HL-60 (cell line): ENCODE results near the gene MRTO4.

Source experiments
- CTCF ChIP-seq: IDR thresholded peaks from one replicate; pipeline ENCODE4 v1.5.1; 2011; ENCODE audit warnings: low read length, control low read depth, inconsistent platforms; ENCODE audit not compliant: insufficient read depth
- GABPA ChIP-seq: IDR thresholded peaks from 2 replicates; pipeline ENCODE4 v1.6.1; 2012; ENCODE audit warnings: low read depth
- POLR2AphosphoS5 ChIP-seq: IDR thresholded peaks from 2 replicates; pipeline ENCODE4 v1.6.1; 2012; ENCODE audit warnings: low read depth
- SPI1 ChIP-seq: IDR thresholded peaks from 2 replicates; pipeline ENCODE4 v1.6.1; 2012; ENCODE audit warnings: low read depth, mild to moderate bottlenecking, borderline replicate concordance
- TF ChIP-seq, protein P1 (sequence below): IDR thresholded peaks from 2 replicates; pipeline ENCODE4 v1.6.1; 2012; ENCODE audit warnings: low read depth; ENCODE audit not compliant: insufficient replicate concordance

DNA sequence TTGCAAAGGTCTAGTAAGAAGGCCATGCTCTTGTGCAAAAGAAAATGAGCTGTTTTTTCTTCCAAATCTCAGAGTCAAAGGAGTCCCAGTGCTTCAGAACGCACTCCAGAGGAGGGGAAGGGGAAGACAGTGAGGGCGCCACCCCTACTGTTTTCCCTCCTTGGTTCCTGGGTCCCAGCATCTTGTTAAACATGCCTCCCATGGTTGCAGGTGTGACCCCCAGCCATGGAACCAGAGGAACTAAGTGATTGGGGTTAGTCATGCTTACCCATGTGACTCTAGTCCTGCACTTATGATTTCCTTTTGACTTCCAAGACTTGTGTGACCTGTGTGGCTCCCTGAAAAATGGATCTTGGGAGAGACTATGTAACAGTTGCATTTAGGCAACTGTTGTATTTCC is 43.0 kb downstream of the MRTO4 start:
- TF ChIP-seq CTCF = no peak
- TF ChIP-seq POLR2AphosphoS5 = no peak
- TF ChIP-seq, protein P1, sequence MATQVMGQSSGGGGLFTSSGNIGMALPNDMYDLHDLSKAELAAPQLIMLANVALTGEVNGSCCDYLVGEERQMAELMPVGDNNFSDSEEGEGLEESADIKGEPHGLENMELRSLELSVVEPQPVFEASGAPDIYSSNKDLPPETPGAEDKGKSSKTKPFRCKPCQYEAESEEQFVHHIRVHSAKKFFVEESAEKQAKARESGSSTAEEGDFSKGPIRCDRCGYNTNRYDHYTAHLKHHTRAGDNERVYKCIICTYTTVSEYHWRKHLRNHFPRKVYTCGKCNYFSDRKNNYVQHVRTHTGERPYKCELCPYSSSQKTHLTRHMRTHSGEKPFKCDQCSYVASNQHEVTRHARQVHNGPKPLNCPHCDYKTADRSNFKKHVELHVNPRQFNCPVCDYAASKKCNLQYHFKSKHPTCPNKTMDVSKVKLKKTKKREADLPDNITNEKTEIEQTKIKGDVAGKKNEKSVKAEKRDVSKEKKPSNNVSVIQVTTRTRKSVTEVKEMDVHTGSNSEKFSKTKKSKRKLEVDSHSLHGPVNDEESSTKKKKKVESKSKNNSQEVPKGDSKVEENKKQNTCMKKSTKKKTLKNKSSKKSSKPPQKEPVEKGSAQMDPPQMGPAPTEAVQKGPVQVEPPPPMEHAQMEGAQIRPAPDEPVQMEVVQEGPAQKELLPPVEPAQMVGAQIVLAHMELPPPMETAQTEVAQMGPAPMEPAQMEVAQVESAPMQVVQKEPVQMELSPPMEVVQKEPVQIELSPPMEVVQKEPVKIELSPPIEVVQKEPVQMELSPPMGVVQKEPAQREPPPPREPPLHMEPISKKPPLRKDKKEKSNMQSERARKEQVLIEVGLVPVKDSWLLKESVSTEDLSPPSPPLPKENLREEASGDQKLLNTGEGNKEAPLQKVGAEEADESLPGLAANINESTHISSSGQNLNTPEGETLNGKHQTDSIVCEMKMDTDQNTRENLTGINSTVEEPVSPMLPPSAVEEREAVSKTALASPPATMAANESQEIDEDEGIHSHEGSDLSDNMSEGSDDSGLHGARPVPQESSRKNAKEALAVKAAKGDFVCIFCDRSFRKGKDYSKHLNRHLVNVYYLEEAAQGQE = no peak
- no peak for TF ChIP-seq SPI1
- no peak for TF ChIP-seq GABPA
